ENCODE results near the gene ADSS1. TPM values are rescaled to one million over a fixed set of nuclear protein-coding genes. Genes with fewer than 3 reads are reported as not detected.

ADSS1 gene
- total and polyA plus RNA-seq, 9 donors: 31.3 to 78.5 (median 56.9) TPM

GRCh38 chr14:104680056-104680805 is 43.8 kb upstream of the ADSS1 start:
- WGBS (ENCODE audit: insufficient coverage): 72% methylated on average over 12 of the region's 21 CpGs
- Histone ChIP-seq H3K9me3 (replicated peaks; ENCODE audit: control insufficient read depth, low read depth, low read length) (peaks cover 3% of the 10 kb centered on the region), H3K27ac (ENCODE audit: low read length) (no peak overlapping the region), H3K4me3 (ENCODE audit: low read length) (no peak overlapping the region), H3K4me1 (ENCODE audit: control insufficient read depth, insufficient read depth, low read length) (peaks cover 70% of the 10 kb centered on the region), H3K27me3 (ENCODE audit: control insufficient read depth, insufficient read depth, low read length) (peaks cover 10% of the 10 kb centered on the region), H3K36me3 (ENCODE audit: control insufficient read depth, insufficient read depth, low read length) (no peaks in the 10 kb centered on the region)
- no peak for DNase-seq

GRCh38 chr14:104680806-104681688 is 43.0 kb upstream of the ADSS1 start:
- WGBS (ENCODE audit: insufficient coverage): 29% methylated on average over 15 of the region's 26 CpGs
- peaks cover 3% of the 10 kb centered on the region for H3K9me3 ChIP-seq (replicated peaks; ENCODE audit: control insufficient read depth, low read depth, low read length)
- peaks cover 70% of the 10 kb centered on the region for H3K4me1 ChIP-seq (ENCODE audit: control insufficient read depth, insufficient read depth, low read length)
- peaks cover 10% of the 10 kb centered on the region for H3K27me3 ChIP-seq (ENCODE audit: control insufficient read depth, insufficient read depth, low read length)
- H3K4me3 ChIP-seq (ENCODE audit: low read length): no peak overlapping the region
- peak; percentile 71 for DNase-seq
- no peaks in the 10 kb centered on the region for H3K36me3 ChIP-seq (ENCODE audit: control insufficient read depth, insufficient read depth, low read length)
- peak overlapping the region; percentile 89 for H3K27ac ChIP-seq (ENCODE audit: low read length)

DNA sequence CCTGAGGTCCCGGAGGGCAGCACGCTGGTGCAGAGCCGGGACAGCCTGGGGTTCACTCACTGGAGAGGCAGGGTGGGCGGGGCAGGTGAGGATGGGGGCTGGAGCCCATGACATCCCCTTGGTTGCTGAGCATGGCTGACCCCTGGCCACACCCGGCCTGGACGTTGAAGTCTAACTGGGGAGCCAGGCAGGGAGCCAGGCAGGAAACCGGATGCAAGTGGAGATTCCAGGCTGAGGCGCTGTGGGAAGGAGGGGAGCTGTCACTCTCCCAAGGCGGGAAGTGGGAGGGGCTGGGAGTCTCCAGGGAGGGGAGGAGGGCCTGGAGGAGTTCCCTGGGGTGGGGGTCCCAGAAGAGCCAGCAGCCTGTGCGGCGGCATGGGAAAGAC is 42.3 kb upstream of the ADSS1 start:
- peak overlapping the region; percentile 89 for H3K27ac ChIP-seq (ENCODE audit: low read length)
- no peak overlapping the region for H3K4me3 ChIP-seq (ENCODE audit: low read length)
- H3K36me3 ChIP-seq (ENCODE audit: control insufficient read depth, insufficient read depth, low read length): no peaks in the 10 kb centered on the region
- H3K4me1 ChIP-seq (ENCODE audit: control insufficient read depth, insufficient read depth, low read length): peaks cover 67% of the 10 kb centered on the region
- DNase-seq: peak; percentile 95
- peaks cover 3% of the 10 kb centered on the region for H3K9me3 ChIP-seq (replicated peaks; ENCODE audit: control insufficient read depth, low read depth, low read length)
- 6% methylated on average over 9 of the region's 11 CpGs for WGBS (ENCODE audit: insufficient coverage)
- peaks cover 6% of the 10 kb centered on the region for H3K27me3 ChIP-seq (ENCODE audit: control insufficient read depth, insufficient read depth, low read length)

DNA sequence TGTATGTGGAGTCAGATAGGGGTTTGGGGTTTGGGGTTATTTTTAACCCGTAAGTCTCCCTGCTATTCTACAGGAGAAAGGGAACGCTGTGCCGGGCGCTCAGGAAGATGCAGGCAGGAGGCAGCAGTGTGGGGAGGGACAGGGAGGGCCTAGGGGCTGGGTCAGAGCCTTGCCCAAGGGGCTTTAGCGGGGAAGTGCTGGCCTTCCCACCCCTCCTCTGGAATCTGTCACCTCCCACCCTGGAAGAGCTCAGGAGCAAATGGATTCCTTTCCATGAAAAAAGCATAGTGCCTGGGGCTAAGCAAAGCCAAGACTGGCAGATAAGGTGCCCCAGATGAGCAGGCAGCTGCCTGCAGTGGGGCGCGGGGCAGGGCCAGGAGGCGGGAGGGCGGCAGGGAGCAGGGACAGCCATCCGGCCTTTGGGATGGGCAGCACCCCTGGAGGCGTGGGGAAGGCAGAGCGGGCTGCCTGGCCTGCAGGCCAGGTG is 41.9 kb upstream of the ADSS1 start:
- Histone ChIP-seq H3K4me3 (ENCODE audit: low read length) (no peak overlapping the region), H3K27me3 (ENCODE audit: control insufficient read depth, insufficient read depth, low read length) (peaks cover 1% of the 10 kb centered on the region), H3K27ac (ENCODE audit: low read length) (peak overlapping the region; percentile 89), H3K9me3 (replicated peaks; ENCODE audit: control insufficient read depth, low read depth, low read length) (peaks cover 3% of the 10 kb centered on the region), H3K4me1 (ENCODE audit: control insufficient read depth, insufficient read depth, low read length) (peaks cover 67% of the 10 kb centered on the region), H3K36me3 (ENCODE audit: control insufficient read depth, insufficient read depth, low read length) (no peaks in the 10 kb centered on the region)
- WGBS (ENCODE audit: insufficient coverage): 40% methylated on average over 8 of the region's 12 CpGs
- DNase-seq: peak; percentile 58

DNA sequence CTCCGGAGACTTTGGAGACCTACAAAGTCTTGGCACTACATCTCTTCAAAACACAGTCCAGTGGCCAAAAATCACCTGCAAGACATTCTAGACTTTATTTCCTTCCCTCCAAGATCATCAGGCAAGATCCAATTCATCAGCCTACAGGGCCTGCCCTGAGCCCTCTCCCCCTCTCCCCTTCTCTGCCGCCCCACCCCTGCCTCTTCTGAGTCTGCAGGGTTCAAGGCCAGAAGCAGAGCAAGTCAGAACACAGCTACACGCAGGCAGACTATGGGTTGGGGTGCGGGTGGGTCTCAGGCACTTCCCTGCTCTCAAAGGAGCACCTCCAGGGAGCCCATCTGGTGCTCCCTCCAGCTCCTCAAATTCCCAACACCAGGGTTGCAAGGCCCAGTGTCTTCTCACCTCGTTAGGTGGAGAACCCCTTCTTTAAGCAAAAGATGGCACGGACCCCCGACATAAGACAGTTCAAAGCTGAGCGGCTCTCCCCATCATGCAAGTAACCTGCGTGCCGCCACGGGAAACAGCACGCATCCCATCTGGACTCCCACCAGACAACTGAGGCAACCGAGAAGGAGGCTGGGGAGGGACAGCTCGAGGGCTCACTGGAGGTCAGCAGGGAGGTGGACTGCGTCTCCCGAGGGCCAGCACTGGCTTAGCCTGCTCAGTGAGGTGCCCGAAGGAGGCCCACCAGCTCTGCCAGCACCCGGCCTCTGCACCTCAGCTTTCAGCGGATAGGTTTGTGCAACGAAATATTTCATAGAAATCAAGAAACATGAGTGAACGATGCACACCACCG is 40.2 kb upstream of the ADSS1 start:
- DNase-seq: no peak
- 88% methylated on average over 19 of the region's 22 CpGs for WGBS (ENCODE audit: insufficient coverage)

DNA sequence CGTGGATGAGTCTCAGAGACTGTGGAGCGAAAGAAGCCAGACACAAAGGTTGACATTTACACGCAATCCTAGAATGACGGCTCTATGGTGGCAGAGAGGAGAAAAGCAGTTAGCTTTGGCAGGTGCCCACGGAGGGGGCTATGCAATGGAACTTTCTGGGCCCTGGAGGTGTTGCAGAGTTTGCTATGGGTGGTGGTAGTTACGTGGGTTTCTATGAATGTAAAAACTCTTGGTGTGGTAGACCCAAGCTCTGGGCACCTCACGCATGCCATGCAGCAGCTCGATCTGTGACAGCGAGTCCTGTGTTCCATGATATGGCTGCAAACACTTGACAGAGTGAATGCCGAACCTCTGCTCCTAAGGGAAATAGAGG is 39.6 kb upstream of the ADSS1 start:
- no peak for DNase-seq

More for the DNA sequence above, 40.2 kb upstream of the ADSS1 start:
- Histone ChIP-seq H3K4me3 (ENCODE audit: low read length) (no peak overlapping the region), H3K27ac (ENCODE audit: low read length) (no peak overlapping the region), H3K9me3 (replicated peaks; ENCODE audit: control insufficient read depth, low read depth, low read length) (peaks cover 3% of the 10 kb centered on the region), H3K36me3 (ENCODE audit: control insufficient read depth, insufficient read depth, low read length) (no peaks in the 10 kb centered on the region), H3K27me3 (ENCODE audit: control insufficient read depth, insufficient read depth, low read length) (no peaks in the 10 kb centered on the region), H3K4me1 (ENCODE audit: control insufficient read depth, insufficient read depth, low read length) (peaks cover 67% of the 10 kb centered on the region)

GRCh38 chr14:104685216-104685997 is 38.6 kb upstream of the ADSS1 start:
- no peak overlapping the region for H3K27ac ChIP-seq (ENCODE audit: low read length)

More for the DNA sequence above, 39.6 kb upstream of the ADSS1 start:
- no peak overlapping the region for H3K27ac ChIP-seq (ENCODE audit: low read length)
- H3K27me3 ChIP-seq (ENCODE audit: control insufficient read depth, insufficient read depth, low read length): no peaks in the 10 kb centered on the region
- 90% methylated on average over 7 of the region's 10 CpGs for WGBS (ENCODE audit: insufficient coverage)
- peaks cover 66% of the 10 kb centered on the region for H3K4me1 ChIP-seq (ENCODE audit: control insufficient read depth, insufficient read depth, low read length)
- H3K4me3 ChIP-seq (ENCODE audit: low read length): no peak overlapping the region
- H3K36me3 ChIP-seq (ENCODE audit: control insufficient read depth, insufficient read depth, low read length): no peaks in the 10 kb centered on the region
- peaks cover 3% of the 10 kb centered on the region for H3K9me3 ChIP-seq (replicated peaks; ENCODE audit: control insufficient read depth, low read depth, low read length)

DNA sequence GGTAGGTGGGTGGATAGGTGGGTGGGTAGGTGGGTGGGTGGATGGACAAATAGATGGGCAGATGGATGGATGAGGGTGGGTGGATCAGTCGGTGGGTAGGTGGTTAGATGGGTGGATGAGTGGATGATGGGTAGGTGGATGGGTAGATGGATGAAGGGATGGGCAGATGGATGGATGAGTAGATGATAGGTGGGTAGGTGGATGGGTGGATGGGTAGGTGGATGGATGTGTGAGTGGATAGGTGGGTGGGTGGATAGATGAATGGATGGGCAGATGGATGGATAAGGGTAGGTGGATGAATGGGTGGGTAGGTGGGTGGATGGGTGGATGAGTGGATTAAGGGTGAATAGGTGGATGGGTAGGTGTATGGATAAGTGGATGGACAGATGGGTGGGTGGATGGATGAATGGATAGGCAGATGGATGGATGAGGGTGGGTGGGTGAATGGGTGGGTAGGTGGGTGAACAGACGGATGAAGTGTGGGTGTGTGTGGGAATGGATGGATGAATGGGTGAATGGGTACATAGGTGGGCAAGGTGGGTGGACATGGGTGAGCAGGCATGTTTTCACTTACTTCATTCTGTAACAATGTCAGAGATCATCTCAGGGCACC is 37.9 kb upstream of the ADSS1 start:
- WGBS (ENCODE audit: insufficient coverage): 92% methylated on average over 2 of the region's 2 CpGs
- DNase-seq: no peak
- no peaks in the 10 kb centered on the region for H3K36me3 ChIP-seq (ENCODE audit: control insufficient read depth, insufficient read depth, low read length)
- H3K9me3 ChIP-seq (replicated peaks; ENCODE audit: control insufficient read depth, low read depth, low read length): peaks cover 3% of the 10 kb centered on the region
- H3K4me1 ChIP-seq (ENCODE audit: control insufficient read depth, insufficient read depth, low read length): peaks cover 61% of the 10 kb centered on the region
- H3K27ac ChIP-seq (ENCODE audit: low read length): no peak overlapping the region
- H3K4me3 ChIP-seq (ENCODE audit: low read length): no peak overlapping the region
- H3K27me3 ChIP-seq (ENCODE audit: control insufficient read depth, insufficient read depth, low read length): no peaks in the 10 kb centered on the region

More at GRCh38 chr14:104685216-104685997, 38.6 kb upstream of the ADSS1 start:
- no peak for DNase-seq
- H3K27me3 ChIP-seq (ENCODE audit: control insufficient read depth, insufficient read depth, low read length): no peaks in the 10 kb centered on the region
- peaks cover 61% of the 10 kb centered on the region for H3K4me1 ChIP-seq (ENCODE audit: control insufficient read depth, insufficient read depth, low read length)
- H3K9me3 ChIP-seq (replicated peaks; ENCODE audit: control insufficient read depth, low read depth, low read length): peaks cover 3% of the 10 kb centered on the region
- no peaks in the 10 kb centered on the region for H3K36me3 ChIP-seq (ENCODE audit: control insufficient read depth, insufficient read depth, low read length)
- H3K4me3 ChIP-seq (ENCODE audit: low read length): no peak overlapping the region
- 86% methylated on average over 3 of the region's 4 CpGs for WGBS (ENCODE audit: insufficient coverage)
